Neural progenitor cell (in vitro differentiated cells): ENCODE measurements around the gene CSF1. TPM values are rescaled to one million over a fixed set of nuclear protein-coding genes. Genes with fewer than 3 reads are reported as not detected.

Experiments used
- DNase-seq: peaks from one replicate; pipeline ENCODE4 v3.0.0-alpha.2; 2016; ENCODE audit warnings: low spot score
- H2AFZ ChIP-seq: fragments of 200-600 bp; sonication (generic); replicated peaks from 2 replicates; pipeline ENCODE4 v1.6.1; 2016; ENCODE audit warnings: antibody characterized with exemption
- H3F3A ChIP-seq: fragments of 200-600 bp; sonication (generic); 2 replicates; pipeline ENCODE4 v1.6.1; 2016; ENCODE audit warnings: antibody characterized with exemption, low read depth
- H3K27ac ChIP-seq: fragments of 200-600 bp; sonication (generic); 2 replicates; pipeline ENCODE4 v1.5.1; 2016; ENCODE audit warnings: mild to moderate bottlenecking
- H3K27me3 ChIP-seq: fragments of 200-600 bp; sonication (generic); 2 replicates; pipeline ENCODE4 v1.6.1; 2016; ENCODE audit warnings: mild to moderate bottlenecking, moderate library complexity
- H3K36me3 ChIP-seq: fragments of 200-600 bp; sonication (generic); 2 replicates; pipeline ENCODE4 v1.5.1; 2016
- H3K4me1 ChIP-seq: fragments of 200-600 bp; sonication (generic); 2 replicates; pipeline ENCODE4 v1.6.1; 2016; ENCODE audit warnings: mixed run types
- H3K4me2 ChIP-seq: fragments of 200-600 bp; sonication (generic); 2 replicates; pipeline ENCODE4 v1.6.1; 2016
- H3K4me3 ChIP-seq: fragments of 200-600 bp; sonication (generic); 2 replicates; pipeline ENCODE4 v1.5.1; 2016
- H3K79me2 ChIP-seq: fragments of 200-600 bp; sonication (generic); 2 replicates; pipeline ENCODE4 v1.6.1; 2016; ENCODE audit warnings: low read depth
- H3K9ac ChIP-seq: fragments of 200-600 bp; sonication (generic); 2 replicates; pipeline ENCODE4 v1.6.1; 2016
- H3K9me3 ChIP-seq: fragments of 200-600 bp; sonication (generic); 2 replicates; pipeline ENCODE4 v1.5.1; 2016; ENCODE audit warnings: low read depth
- H4K20me1 ChIP-seq: fragments of 200-600 bp; sonication (generic); 2 replicates; pipeline ENCODE4 v1.6.1; 2016; ENCODE audit warnings: low read depth
- H3K27ac Mint-ChIP-seq: 3 replicates; pipeline ENCODE4 v1.8.0; 2021; ENCODE audit warnings: mixed read lengths
- H3K27me3 Mint-ChIP-seq: 2 replicates; pipeline ENCODE4 v1.8.0; 2022; ENCODE audit warnings: low read depth, mild to moderate bottlenecking, inconsistent platforms, moderate library complexity, mixed read lengths; ENCODE audit not compliant: insufficient read depth
- H3K36me3 Mint-ChIP-seq: 3 replicates; pipeline ENCODE4 v1.8.0; 2021; ENCODE audit warnings: mixed read lengths
- H3K4me1 Mint-ChIP-seq: 3 replicates; pipeline ENCODE4 v1.8.0; 2021; ENCODE audit warnings: mixed read lengths
- H3K4me3 Mint-ChIP-seq: 3 replicates; pipeline ENCODE4 v1.8.0; 2021; ENCODE audit warnings: mild to moderate bottlenecking, moderate library complexity, mixed read lengths
- H3K9me3 Mint-ChIP-seq: 3 replicates; pipeline ENCODE4 v1.8.0; 2020; ENCODE audit warnings: mixed read lengths
- CTCF ChIP-seq: fragments of 200-600 bp; sonication (generic); IDR thresholded peaks from 2 replicates; pipeline ENCODE4 v1.5.1; 2017; ENCODE audit warnings: antibody characterized with exemption, mild to moderate bottlenecking
- EZH2 ChIP-seq: fragments of 200-600 bp; sonication (generic); IDR thresholded peaks from 2 replicates; pipeline ENCODE4 v1.6.1; 2017; ENCODE audit warnings: antibody characterized with exemption, mild to moderate bottlenecking, moderate library complexity
- EZH2phosphoT487 ChIP-seq: fragments of 200-600 bp; sonication (generic); IDR thresholded peaks from 2 replicates; pipeline ENCODE4 v1.6.1; 2017; ENCODE audit warnings: antibody characterized with exemption
- total RNA-seq: library from RNA; depleted of rRNA; stranded (reverse); fragments of >200 nt; gene quantifications from 2 replicates; pipeline ENCODE4 v1.2.3, GENCODE V29; 2015; ENCODE audit warnings: low replicate concordance

Gene CSF1
- total RNA-seq, 1 donor from 2014 or later = 2.7 TPM

- Mint-ChIP-seq H3K27me3 (peaks cover 9% of the 10 kb centered on the region), H3K27ac (peak overlapping the region; percentile 99), H3K4me1 (peaks cover 30% of the 10 kb centered on the region), H3K36me3 (peaks cover 16% of the 10 kb centered on the region), H3K9me3 (peaks cover 2% of the 10 kb centered on the region), H3K4me3 (no peak overlapping the region)
- Histone ChIP-seq H3K4me1 (peaks cover 26% of the 10 kb centered on the region), H4K20me1 (no peaks in the 10 kb centered on the region), H3K9ac (no peak overlapping the region), H3K36me3 (no peaks in the 10 kb centered on the region), H2AFZ (no peak overlapping the region), H3K4me2 (no peak overlapping the region), H3K4me3 (no peak overlapping the region), H3F3A (peaks cover 21% of the 10 kb centered on the region), H3K9me3 (no peaks in the 10 kb centered on the region), H3K27ac (peak overlapping the region; percentile 49), H3K79me2 (no peaks in the 10 kb centered on the region), H3K27me3 (no peaks in the 10 kb centered on the region)
- no peak for DNase-seq
- TF ChIP-seq CTCF = no peak
- TF ChIP-seq EZH2 = no peak
- TF ChIP-seq EZH2phosphoT487 = no peak
Measured at GRCh38 chr1:109930252-109930993, 19.8 kb downstream of the CSF1 start.

DNA sequence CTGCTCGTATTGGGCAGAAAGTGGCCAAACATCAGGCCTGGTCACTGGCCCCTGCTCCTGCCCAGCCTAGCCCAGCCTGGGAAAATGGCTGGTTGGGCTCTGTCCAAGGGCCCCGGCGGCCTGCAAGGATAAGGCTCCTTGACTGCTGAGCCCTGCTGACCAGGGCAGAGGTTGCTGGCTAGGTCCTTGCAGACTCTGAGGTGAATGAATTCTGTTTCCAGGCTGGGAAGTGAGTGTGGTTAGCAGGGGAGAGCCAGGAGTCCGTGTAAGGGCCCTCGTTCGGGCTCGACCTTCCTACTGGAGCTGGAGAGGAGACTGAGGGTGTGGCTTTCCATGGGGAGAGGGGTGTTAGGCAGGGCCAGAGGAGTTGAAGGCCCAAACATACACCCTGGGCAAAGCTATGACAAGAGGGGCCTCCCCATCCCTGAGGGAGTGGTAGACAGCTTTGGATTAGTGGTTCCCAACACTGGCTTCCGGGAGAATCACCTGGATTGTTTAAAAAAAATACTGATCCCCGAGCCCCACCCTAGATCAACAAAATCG lies 20.6 kb downstream of the CSF1 start:
- Histone ChIP-seq H3K27ac (peak overlapping the region; percentile 84), H3K9me3 (no peaks in the 10 kb centered on the region), H3K4me1 (peaks cover 26% of the 10 kb centered on the region), H3K36me3 (no peaks in the 10 kb centered on the region), H3K27me3 (no peaks in the 10 kb centered on the region), H4K20me1 (no peaks in the 10 kb centered on the region), H3K79me2 (no peaks in the 10 kb centered on the region), H3F3A (peaks cover 21% of the 10 kb centered on the region), H2AFZ (no peak overlapping the region), H3K4me2 (no peak overlapping the region), H3K4me3 (no peak overlapping the region), H3K9ac (no peak overlapping the region)
- H3K27ac Mint-ChIP-seq = peak overlapping the region; percentile 99
- peaks cover 7% of the 10 kb centered on the region for H3K36me3 Mint-ChIP-seq
- H3K27me3 Mint-ChIP-seq = peaks cover 9% of the 10 kb centered on the region
- peaks cover 10% of the 10 kb centered on the region for H3K9me3 Mint-ChIP-seq
- peak; percentile 97 for DNase-seq
- H3K4me1 Mint-ChIP-seq = peaks cover 30% of the 10 kb centered on the region
- H3K4me3 Mint-ChIP-seq = peak overlapping the region; percentile 41
- TF ChIP-seq EZH2 = no peak
- no peak for TF ChIP-seq EZH2phosphoT487
- peak; percentile 7 for TF ChIP-seq CTCF

GRCh38 chr1:109931911-109932636 lies 21.4 kb downstream of the CSF1 start:
- Histone ChIP-seq H3K4me2 (no peak overlapping the region), H3K4me3 (no peak overlapping the region), H3K27ac (peak overlapping the region; percentile 84), H4K20me1 (no peaks in the 10 kb centered on the region), H3F3A (peaks cover 21% of the 10 kb centered on the region), H3K4me1 (peaks cover 26% of the 10 kb centered on the region), H3K27me3 (no peaks in the 10 kb centered on the region), H3K9me3 (no peaks in the 10 kb centered on the region), H3K9ac (no peak overlapping the region), H2AFZ (no peak overlapping the region), H3K79me2 (no peaks in the 10 kb centered on the region), H3K36me3 (no peaks in the 10 kb centered on the region)
- Mint-ChIP-seq H3K27ac (peak overlapping the region; percentile 83), H3K9me3 (peaks cover 17% of the 10 kb centered on the region), H3K4me3 (no peak overlapping the region), H3K4me1 (peaks cover 30% of the 10 kb centered on the region), H3K27me3 (peaks cover 9% of the 10 kb centered on the region), H3K36me3 (peaks cover 4% of the 10 kb centered on the region)
- no peak for DNase-seq
- TF ChIP-seq EZH2phosphoT487 (no peak), EZH2 (no peak), CTCF (no peak)
